Globus pallidus (tissue), 1 donor: Measurements from ENCODE around the gene RYK.
"Not testable (repeated sequence)": the region's sequence is repeated elsewhere in the genome, so short reads cannot be mapped to it uniquely, and the experiment has no call there.

Source experiments
- DNase-seq: peaks from one replicate; pipeline ENCODE4 v3.0.0-alpha.2; 2015; ENCODE audit warnings: low spot score

RYK gene

GRCh38 chr3:134216191-134216764, 34.4 kb downstream of the RYK start:
- DNase-seq = no peak

GRCh38 chr3:134214239-134214638, 36.4 kb downstream of the RYK start:
- no peak for DNase-seq

- DNase-seq = peak; percentile 69
These were observed 37.5 kb downstream of the RYK start for GRCh38 chr3:134212967-134213665.

GRCh38 chr3:134211797-134212196, 38.9 kb downstream of the RYK start:
- DNase-seq = no peak

- DNase-seq = no peak
These were observed 45.2 kb downstream of the RYK start for GRCh38 chr3:134205451-134205850.

GRCh38 chr3:134201201-134202130, 49.2 kb downstream of the RYK start:
- DNase-seq = no peak

GRCh38 chr3:134199880-134200279, 50.8 kb downstream of the RYK start:
- DNase-seq = not testable (repeated sequence)

- no peak for DNase-seq
These were observed 51.4 kb downstream of the RYK start for GRCh38 chr3:134199240-134199639.

GRCh38 chr3:134198414-134198813, 52.2 kb downstream of the RYK start:
- no peak for DNase-seq

GRCh38 chr3:134197681-134198261, 52.9 kb downstream of the RYK start:
- DNase-seq = peak; percentile 51

GRCh38 chr3:134194247-134194646, 56.4 kb downstream of the RYK start:
- DNase-seq = no peak

- DNase-seq = no peak
These were observed 60.4 kb downstream of the RYK start for GRCh38 chr3:134190250-134190649.

- DNase-seq = no peak
These were observed 60.8 kb downstream of the RYK start for GRCh38 chr3:134189849-134190248.

- no peak for DNase-seq
These were observed 64.3 kb downstream of the RYK start for GRCh38 chr3:134186391-134186790.

GRCh38 chr3:134180761-134181160, 69.9 kb downstream of the RYK start:
- no peak for DNase-seq

GRCh38 chr3:134179508-134179907, 71.2 kb downstream of the RYK start:
- no peak for DNase-seq

- DNase-seq = no peak
These were observed 87.6 kb downstream of the RYK start for GRCh38 chr3:134163096-134163495.

GRCh38 chr3:134161898-134162615, 88.6 kb downstream of the RYK start:
- DNase-seq = no peak

GRCh38 chr3:134155446-134155845, 95.2 kb downstream of the RYK start:
- DNase-seq = no peak

GRCh38 chr3:134153761-134154160, 96.9 kb downstream of the RYK start:
- DNase-seq = no peak

GRCh38 chr3:134150476-134150875, 100.2 kb downstream of the RYK start:
- DNase-seq = no peak

GRCh38 chr3:134149286-134149685, 101.4 kb downstream of the RYK start:
- no peak for DNase-seq
